AG09319 (cell line): ENCODE measurements around the gene NET1.

Experiments
- DNase-seq: peaks from one replicate; pipeline ENCODE4 v3.0.0-alpha.2; 2010; ENCODE audit warnings: low read depth; ENCODE audit errors: extremely low read depth
- TF ChIP-seq, protein P1 (sequence below): IDR thresholded peaks from 2 replicates; pipeline ENCODE4 v1.5.1; 2011; ENCODE audit warnings: low read depth, mild to moderate bottlenecking, inconsistent platforms, low read length, moderate library complexity

NET1 gene

DNA sequence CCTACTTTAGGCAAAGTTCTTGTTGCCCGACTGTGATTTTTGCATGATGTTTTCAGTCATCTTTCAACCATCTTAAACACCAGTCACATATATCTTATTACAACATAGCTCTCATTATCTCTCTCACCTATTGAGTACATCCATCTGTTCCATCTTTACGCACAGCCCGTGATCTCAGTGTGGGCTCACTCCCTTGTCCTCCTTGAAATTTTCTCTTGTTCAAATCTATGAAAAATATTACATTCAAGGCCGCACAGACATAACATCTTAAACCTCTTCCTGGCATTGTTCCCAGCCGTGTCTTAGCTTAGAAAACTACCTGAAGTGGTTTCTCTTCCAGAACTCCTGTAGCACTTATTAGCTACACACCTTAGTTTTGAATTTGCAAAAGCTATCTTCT is 32.6 kb downstream of the NET1 start:
- TF ChIP-seq, protein P1, sequence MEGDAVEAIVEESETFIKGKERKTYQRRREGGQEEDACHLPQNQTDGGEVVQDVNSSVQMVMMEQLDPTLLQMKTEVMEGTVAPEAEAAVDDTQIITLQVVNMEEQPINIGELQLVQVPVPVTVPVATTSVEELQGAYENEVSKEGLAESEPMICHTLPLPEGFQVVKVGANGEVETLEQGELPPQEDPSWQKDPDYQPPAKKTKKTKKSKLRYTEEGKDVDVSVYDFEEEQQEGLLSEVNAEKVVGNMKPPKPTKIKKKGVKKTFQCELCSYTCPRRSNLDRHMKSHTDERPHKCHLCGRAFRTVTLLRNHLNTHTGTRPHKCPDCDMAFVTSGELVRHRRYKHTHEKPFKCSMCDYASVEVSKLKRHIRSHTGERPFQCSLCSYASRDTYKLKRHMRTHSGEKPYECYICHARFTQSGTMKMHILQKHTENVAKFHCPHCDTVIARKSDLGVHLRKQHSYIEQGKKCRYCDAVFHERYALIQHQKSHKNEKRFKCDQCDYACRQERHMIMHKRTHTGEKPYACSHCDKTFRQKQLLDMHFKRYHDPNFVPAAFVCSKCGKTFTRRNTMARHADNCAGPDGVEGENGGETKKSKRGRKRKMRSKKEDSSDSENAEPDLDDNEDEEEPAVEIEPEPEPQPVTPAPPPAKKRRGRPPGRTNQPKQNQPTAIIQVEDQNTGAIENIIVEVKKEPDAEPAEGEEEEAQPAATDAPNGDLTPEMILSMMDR, result no peak
- no peak for DNase-seq

DNA sequence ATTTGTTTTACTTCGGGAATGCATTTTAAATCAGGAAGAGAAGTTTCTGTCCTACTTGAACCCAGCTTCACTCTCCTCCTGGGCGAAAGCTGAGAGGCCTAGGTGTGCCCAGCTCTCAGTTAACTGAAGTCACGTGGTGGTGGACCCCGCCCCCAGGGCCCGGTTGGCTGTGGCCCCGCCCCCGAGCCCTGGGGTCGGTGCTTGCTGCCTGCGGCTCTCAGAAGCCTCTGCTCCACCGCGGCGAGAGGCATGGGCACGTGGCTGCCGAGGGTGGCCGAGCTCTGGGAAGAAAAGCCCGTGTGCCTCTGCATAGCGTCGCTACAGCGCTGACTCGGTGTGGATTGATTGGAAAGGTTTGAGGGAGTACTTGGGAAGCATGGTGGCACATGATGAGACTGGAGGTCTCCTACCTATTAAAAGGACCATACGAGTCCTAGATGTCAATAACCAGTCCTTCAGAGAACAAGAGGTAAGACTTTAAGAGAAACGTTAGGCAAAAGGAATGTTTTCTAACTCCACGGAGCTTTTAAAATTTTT is 34.1 kb downstream of the NET1 start:
- DNase-seq, result peak; percentile 55
- TF ChIP-seq, protein P1, result no peak

- no peak for DNase-seq
- TF ChIP-seq, protein P1, result no peak
Measured at GRCh38 chr10:5447056-5447455, 34.7 kb downstream of the NET1 start.

DNA sequence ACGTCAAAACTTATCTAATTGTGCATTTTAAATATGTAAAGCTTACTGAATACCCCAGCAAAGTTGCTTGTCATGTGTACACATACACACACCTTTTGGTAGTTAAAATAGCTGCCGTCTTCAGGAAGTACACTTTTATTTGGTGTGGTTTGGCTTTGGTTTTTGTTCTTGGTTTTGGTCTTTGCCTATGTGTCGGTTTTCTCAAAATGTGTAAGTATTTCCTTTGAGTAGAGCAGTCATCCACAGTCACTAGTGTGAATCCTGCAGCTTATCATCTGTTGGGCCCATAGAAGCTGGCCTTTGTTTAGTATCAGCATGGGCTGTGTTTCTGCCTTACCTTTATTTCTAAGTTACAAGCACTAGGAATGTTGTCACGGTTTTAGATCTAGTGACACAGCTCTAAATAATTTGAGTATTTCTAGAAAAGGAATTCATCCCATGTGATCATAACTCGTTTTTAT is 35.3 kb downstream of the NET1 start:
- DNase-seq, result no peak
- TF ChIP-seq, protein P1, result no peak

- TF ChIP-seq, protein P1, result no peak
- no peak for DNase-seq
Measured at GRCh38 chr10:5448333-5449001, 36.1 kb downstream of the NET1 start.

GRCh38 chr10:5449227-5449626 is 36.9 kb downstream of the NET1 start:
- no peak for DNase-seq
- TF ChIP-seq, protein P1, result no peak

DNA sequence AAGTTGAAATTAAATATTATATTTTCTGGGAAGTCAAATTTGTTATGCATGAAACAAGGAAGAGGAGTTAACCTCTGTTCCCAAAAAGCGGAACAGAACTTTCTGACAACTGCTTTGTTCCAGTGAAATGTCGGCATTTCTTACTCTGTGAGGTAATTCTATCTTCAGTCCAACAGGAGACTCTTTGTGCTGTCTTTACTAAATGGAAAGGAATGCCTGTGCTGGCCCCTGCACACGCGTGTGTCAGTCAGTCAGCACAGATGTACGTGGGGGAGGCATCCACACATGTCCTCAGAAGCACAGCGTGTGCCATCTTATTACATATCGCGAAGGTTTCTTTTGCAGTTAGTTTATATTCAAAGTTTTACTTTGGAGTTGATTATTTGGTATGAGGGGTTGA is 37.5 kb downstream of the NET1 start:
- TF ChIP-seq, protein P1, result peak; percentile 7
- no peak for DNase-seq
